NCI-H2081 treated with DMSO at 0.1 percent for 48 hours (cell line): Measurements from ENCODE around the gene P2RX2.

ENCODE experiments used
- DNase-seq: peaks from one replicate; lab custom pipeline; 2025; lab: John Stamatoyannopoulos, UW

P2RX2 gene

GRCh38 chr12:132638541-132639408 is 20.2 kb downstream of the P2RX2 start:
- DNase-seq, result no peak

DNA sequence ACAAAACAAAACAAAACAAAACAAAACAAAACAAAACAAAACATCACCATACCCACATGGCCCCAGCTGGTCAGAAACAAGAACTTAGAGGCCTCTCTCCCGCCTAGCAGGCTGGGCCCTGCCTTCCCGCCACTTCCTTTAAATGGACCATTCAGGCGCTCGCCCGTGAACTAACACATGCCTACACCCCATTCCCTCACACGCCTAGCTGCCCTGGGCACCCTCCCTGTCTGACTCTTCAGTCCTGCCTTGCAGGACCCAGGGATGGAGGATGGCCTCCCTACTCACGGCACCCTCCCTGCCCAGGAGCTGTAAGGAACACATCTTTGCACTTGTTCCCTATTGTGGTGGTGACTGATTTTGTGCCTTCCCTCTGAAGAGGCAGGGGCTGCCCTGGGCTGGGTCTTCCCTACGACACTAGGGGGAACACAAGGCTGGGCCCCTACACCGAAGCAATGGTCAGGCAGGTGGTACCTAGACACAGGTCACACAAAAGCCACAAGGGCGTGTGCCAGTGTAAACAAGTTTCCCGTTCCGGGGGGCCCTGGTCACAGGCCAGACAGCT is 21.5 kb downstream of the P2RX2 start:
- no peak for DNase-seq

DNA sequence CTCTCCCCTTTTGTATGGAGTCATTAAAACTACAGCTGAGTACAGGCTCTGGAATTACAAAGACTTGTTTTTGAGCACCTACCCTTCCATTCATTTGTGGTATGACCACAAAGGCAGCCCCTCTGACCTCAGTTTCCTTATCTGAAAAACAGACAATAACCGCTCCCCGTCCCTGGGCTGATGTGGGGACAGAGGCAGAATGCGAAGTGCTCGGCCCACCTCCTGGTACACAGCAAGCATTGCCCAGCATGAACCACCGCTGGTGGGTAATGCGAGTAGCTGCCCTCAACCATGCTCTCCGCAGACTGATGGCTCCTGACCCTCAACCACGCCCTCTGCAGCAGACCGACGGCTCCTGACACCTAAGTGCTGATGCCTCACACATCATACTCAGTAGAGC is 22.4 kb downstream of the P2RX2 start:
- no peak for DNase-seq

- DNase-seq, result no peak
Observed at GRCh38 chr12:132641811-132642650, 23.5 kb downstream of the P2RX2 start.

DNA sequence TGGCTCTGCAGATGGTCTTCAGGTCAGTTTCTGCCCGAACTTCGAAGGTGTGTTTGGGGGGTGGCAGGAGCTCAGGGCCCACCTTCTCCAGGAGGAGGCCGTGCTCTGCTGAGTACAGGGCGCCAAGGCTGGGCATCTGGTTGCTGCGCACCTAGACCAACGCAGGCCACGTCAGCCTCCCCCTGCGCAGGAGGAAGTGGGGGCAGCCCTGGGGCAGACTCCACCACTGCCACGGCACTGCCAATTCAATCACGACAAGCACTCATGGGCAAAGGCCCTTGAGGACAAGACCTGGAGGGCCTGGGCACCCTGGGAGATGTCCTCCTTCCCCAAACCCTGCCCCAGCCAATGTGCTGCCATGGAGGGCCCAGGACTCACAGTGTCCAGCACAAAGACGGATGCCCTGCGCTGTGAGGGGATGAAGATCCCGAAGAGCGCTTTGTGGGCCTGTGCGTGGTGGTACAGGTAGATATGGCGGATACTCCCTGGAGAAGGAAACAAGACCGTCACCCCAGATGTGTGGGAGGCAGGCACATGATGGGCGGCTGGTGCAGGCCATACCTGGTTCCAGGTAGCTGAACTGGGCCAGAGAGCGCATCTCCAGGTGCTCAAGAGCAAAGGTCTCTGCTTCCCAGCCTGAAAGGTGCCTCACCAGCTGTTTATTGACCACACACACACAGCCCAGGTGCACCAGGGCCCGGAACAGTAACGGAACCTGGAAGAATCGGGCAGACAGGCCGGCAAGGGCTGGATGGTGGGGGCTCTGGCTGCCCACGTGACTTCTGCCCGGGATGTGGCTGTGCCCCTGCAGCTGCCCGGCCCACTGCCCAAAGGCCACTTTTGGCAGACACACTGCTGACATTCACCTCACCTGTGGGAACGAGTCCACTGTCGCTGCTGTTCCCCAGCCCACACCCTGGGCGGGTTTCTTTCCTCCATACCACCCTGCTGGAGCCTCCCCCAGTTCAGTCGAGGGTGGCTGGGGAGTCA is 24.6 kb downstream of the P2RX2 start:
- no peak for DNase-seq

DNA sequence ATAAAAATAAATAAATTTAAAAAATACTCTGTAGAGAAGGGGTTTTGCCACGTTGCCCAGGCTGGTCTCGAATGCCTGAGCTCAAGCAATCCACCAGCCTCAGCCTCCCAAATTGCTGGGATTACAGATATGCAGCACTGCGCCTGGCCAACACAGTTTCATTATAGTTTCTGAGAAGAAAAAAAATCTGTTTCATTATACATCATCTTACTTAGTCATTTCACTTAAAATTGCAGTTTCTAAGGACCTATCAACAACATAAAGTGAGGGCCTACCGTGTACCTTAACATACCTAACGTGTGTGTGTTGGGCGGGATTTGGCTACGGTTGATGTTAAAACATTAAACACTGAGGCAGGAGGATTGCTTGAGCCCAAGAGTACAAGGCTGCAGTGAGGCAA is 28.3 kb downstream of the P2RX2 start:
- DNase-seq, result no peak

DNA sequence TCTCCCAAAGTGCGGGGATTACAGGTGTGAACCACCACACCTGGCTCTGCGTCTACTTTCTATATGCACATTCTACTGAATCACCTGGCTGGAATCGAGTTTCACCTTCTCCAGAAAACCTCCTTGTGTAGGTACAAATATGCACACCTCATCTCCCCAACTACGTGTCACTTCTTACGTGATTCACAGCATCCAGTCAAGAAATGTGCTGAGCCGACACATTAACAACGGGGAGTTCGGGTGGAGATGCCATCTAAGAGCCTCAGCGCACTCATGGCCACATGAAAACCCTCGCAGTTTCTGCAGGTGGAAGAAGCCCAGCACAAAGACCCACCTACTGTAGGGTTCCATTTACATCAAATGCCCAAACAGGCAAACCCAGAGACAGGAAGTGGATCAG is 29.3 kb downstream of the P2RX2 start:
- DNase-seq, result no peak

DNA sequence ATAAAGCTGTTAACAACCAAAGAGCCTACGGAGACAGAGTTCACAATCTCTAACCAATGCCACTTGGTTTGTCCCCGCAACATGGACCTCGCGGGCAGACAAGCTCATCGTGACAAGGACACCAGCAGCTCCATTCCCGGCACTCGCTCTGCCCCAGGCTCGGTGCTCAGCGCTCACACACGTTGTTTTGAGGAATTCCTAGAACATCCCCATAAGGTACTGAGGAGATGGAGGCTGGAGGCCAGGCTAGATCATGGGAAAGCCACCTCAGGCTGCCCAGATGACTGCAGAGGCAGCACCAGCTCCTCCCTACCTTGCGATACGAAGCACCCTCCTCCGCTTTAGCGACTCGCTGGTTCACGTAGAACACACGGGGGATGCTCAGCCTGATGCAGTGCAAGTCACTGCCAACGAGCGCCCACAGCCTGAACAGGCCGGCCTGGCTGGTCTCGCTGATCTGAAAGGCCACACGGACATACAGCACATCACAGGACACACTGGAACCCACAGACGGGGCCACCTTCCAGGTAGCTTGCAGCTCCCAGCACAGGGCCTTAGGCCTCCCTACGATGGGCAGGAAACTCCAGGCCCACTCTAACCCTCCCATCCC is 30.1 kb downstream of the P2RX2 start:
- no peak for DNase-seq

- DNase-seq, result no peak
Observed at GRCh38 chr12:132649226-132649945, 30.8 kb downstream of the P2RX2 start.

GRCh38 chr12:132651444-132652100 is 33.0 kb downstream of the P2RX2 start:
- DNase-seq, result peak; percentile 5

GRCh38 chr12:132653567-132654290 is 35.2 kb downstream of the P2RX2 start:
- no peak for DNase-seq

- DNase-seq, result no peak
Observed at GRCh38 chr12:132657004-132657727, 38.6 kb downstream of the P2RX2 start.

- DNase-seq, result no peak
Observed at GRCh38 chr12:132658149-132658894, 39.7 kb downstream of the P2RX2 start.

DNA sequence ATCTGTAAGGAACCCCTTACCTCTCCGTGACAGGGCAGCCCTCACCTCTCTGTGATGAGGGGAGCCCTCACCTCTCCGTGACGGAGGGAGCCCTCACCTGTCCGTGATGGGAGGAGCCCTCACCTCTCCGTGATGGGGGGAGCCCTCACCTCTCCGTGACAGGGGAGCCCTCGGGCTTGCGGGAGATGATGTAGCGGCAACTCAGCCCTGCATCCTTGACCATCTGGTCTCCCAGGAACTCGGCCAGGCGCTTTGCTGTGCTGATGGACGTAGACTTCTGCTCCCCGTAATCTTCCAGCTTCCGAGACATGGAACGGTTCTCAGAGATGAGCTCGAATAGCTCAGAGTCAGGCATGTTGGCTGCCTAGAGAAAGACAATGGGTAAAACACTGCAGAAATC is 40.6 kb downstream of the P2RX2 start:
- no peak for DNase-seq

DNA sequence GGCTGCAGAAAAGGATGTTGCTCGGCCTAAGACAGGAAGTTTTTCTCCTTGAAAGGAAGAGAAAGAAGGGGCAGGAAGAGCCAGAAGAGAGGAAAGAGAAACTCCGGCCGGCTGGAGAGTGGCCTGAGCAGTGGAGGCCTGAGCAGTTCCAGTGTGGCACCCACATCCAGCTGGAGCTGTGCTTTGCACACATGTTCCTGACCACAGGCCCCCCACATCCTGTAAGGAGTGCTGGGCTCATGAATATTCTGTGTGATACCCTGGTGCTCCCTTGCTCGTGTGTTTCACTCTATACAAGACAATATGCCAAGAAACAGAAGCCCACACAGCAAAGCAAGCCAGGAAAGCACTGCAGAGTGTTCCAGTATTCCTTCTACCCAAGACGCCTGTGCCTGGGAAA is 41.5 kb downstream of the P2RX2 start:
- DNase-seq, result no peak

DNA sequence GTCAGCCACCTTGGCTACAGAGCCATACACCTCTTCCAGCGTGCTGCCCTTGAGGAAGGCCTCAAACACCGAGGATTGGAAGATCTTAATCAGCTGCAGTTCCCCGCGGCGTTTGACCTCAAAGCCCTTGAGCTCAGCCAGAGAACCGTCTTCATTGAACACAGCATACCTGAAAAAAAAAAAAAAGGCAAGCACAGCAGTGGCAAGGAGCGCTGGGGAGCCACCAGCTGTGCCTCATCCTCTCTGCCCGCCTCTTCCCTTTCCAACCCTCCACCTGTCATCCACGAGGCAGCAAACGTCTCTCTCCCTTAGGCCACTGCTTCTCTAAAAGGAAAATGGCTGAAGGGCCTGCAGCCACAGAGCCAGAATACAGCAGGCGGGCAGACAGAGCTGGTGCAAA is 42.4 kb downstream of the P2RX2 start:
- no peak for DNase-seq

- no peak for DNase-seq
Observed at GRCh38 chr12:132661972-132662371, 43.4 kb downstream of the P2RX2 start.
